Mesendoderm (in vitro differentiated cells): ENCODE results near the gene PRDM4.

Source experiments
- DNase-seq: peaks from one replicate; pipeline ENCODE4 v3.0.0; 2013
- H2AK5ac ChIP-seq: 2 replicates; pipeline ENCODE4 v1.6.1; 2013; ENCODE audit warnings: low read length, inconsistent platforms
- H2BK120ac ChIP-seq: 2 replicates; pipeline ENCODE4 v1.6.1; 2013; ENCODE audit warnings: low read depth, mild to moderate bottlenecking, low read length, moderate library complexity, mixed read lengths
- H2BK15ac ChIP-seq: replicated peaks from 2 replicates; pipeline ENCODE4 v1.6.1; 2013; ENCODE audit warnings: low read depth, mild to moderate bottlenecking, moderate library complexity
- H2BK5ac ChIP-seq: 2 replicates; pipeline ENCODE4 v1.6.1; 2013; ENCODE audit warnings: low read length, inconsistent platforms
- H3K18ac ChIP-seq: 2 replicates; pipeline ENCODE4 v1.6.1; 2013; ENCODE audit warnings: mild to moderate bottlenecking, low read length, mixed read lengths
- H3K23ac ChIP-seq: one replicate; pipeline ENCODE4 v1.6.1; 2013; ENCODE audit warnings: low read length
- H3K27ac ChIP-seq: 2 replicates; pipeline ENCODE4 v1.5.1; 2013; ENCODE audit warnings: low read depth, mild to moderate bottlenecking, inconsistent platforms, low read length, moderate library complexity
- H3K27me3 ChIP-seq: 2 replicates; pipeline ENCODE4 v1.6.1; 2013; ENCODE audit warnings: low read length, control low read depth, mild to moderate bottlenecking, inconsistent platforms; ENCODE audit not compliant: insufficient read depth, poor library complexity
- H3K36me3 ChIP-seq: 2 replicates; pipeline ENCODE4 v1.6.1; 2013; ENCODE audit warnings: low read length, inconsistent platforms; ENCODE audit not compliant: control insufficient read depth, insufficient read depth
- H3K4ac ChIP-seq: one replicate; pipeline ENCODE4 v1.6.1; 2013; ENCODE audit warnings: low read depth, mild to moderate bottlenecking, low read length, moderate library complexity
- H3K4me1 ChIP-seq: 2 replicates; pipeline ENCODE4 v1.6.1; 2013; ENCODE audit warnings: low read depth, low read length, inconsistent platforms; ENCODE audit not compliant: control insufficient read depth
- H3K4me2 ChIP-seq: 2 replicates; pipeline ENCODE4 v1.6.1; 2013; ENCODE audit warnings: low read length
- H3K4me3 ChIP-seq: 2 replicates; pipeline ENCODE4 v1.5.1; 2013; ENCODE audit warnings: mild to moderate bottlenecking, low read length
- H3K56ac ChIP-seq: one replicate; pipeline ENCODE4 v1.6.1; 2013; ENCODE audit warnings: low read length
- H3K79me1 ChIP-seq: 2 replicates; pipeline ENCODE4 v1.6.1; 2013; ENCODE audit warnings: low read length, inconsistent platforms
- H3K79me2 ChIP-seq: 2 replicates; pipeline ENCODE4 v1.6.1; 2013; ENCODE audit warnings: mild to moderate bottlenecking, low read length; ENCODE audit not compliant: control insufficient read depth, insufficient read depth
- H3K9ac ChIP-seq: 2 replicates; pipeline ENCODE4 v1.6.1; 2013; ENCODE audit warnings: low read length, inconsistent platforms
- H4K5ac ChIP-seq: one replicate; pipeline ENCODE4 v1.6.1; 2013; ENCODE audit warnings: low read length
- H4K8ac ChIP-seq: one replicate; pipeline ENCODE4 v1.6.1; 2013; ENCODE audit warnings: low read depth, mild to moderate bottlenecking, control low read depth, low read length, moderate library complexity
- WGBS: extraction: QIAGEN DNeasy Blood & Tissue Kit; methylation state at CpG from one replicate; pipeline ENCODE4 v1.1.7; 2013; ENCODE audit warnings: low lambda C conversion rate, missing lambda C conversion rate; ENCODE audit not compliant: insufficient coverage; ENCODE audit errors: extremely low coverage; 5-methylcytosine and 5-hydroxymethylcytosine counted together

PRDM4 gene

DNA sequence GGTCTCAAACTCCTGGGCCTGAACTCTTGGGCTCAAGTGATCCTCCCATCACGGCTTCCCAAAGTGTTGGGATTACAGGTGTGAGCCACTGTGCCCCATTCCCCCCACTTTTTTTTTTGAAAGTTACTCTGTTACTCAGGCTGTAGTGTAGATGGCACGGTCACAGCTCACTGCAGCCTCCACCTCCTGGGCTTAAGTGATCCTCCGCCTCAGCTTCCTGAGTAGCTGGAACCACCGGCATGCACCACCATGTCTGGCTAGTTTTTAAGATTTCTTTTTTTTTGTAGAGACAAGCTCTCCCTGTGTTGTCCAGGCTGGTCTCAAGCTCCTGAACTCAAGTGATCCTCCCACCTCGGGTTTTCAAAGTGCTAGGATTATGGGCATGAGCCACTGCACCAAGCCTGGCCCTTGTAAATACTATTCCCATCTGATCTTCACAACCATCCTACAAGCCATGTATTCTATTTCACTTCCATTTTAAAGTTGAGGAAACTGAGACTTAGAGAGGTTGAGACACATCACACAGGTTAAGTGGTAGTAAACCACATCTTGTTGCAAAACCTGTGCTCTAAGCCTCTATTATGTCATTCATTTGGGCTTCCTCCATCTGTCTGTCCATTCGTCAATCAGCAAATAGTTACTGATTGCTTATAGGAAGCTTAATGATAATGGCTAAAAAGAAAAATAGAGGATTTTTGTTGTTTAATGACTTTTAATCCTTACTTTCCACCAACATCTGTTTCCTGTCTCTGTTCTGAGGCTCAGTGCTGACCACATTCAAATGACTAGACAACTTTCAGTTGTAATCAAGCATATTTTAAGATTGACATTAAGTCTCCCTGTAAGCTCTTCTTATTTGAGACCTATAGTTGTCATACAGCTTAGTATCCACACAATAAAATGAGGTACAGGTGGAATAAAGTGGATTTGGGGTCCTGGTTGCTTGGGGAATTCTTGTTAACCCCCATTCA, 22.8 kb upstream of the PRDM4 start:
- Histone ChIP-seq H2AK5ac (no peak overlapping the region), H3K79me1 (no peaks in the 10 kb centered on the region), H3K36me3 (no peaks in the 10 kb centered on the region), H3K27me3 (no peaks in the 10 kb centered on the region), H3K56ac (no peak overlapping the region), H2BK15ac (no peak overlapping the region), H3K27ac (no peak overlapping the region), H2BK5ac (no peak overlapping the region), H3K23ac (no peak overlapping the region), H2BK120ac (no peak overlapping the region), H3K9ac (no peak overlapping the region), H3K79me2 (no peaks in the 10 kb centered on the region), H3K4ac (no peak overlapping the region), H3K4me2 (no peak overlapping the region), H4K8ac (no peak overlapping the region), H4K5ac (no peak overlapping the region), H3K4me3 (no peak overlapping the region), H3K4me1 (no peaks in the 10 kb centered on the region), H3K18ac (no peak overlapping the region)
- DNase-seq: no peak
- no CpG with 5 or more reads among the region's 6 CpGs for WGBS

DNA sequence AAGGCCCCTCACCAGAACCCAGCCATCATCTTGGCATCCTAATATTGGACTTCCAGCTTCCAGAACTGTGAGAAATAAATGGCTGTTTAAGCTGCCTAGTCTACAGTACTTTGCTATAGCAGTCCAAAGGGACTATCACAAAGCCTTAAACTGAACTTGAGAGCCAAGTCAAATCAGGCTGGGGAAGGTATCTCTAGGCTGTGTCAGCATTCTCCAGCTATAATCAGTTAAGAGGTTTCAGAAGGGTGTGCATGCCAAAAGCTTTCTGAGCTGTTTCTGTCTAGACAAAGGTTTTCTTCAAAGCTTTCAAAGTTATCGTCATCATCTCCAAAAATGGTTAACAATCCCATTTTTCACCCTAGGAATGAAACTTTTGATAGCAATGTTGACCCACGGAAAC, 21.1 kb upstream of the PRDM4 start:
- Histone ChIP-seq H3K36me3 (no peaks in the 10 kb centered on the region), H3K27me3 (peaks cover 1% of the 10 kb centered on the region), H4K5ac (no peak overlapping the region), H3K4me1 (no peaks in the 10 kb centered on the region), H3K79me1 (no peaks in the 10 kb centered on the region), H3K4me2 (no peak overlapping the region), H4K8ac (no peak overlapping the region), H3K27ac (no peak overlapping the region), H2BK120ac (no peak overlapping the region), H3K9ac (no peak overlapping the region), H3K18ac (no peak overlapping the region), H3K56ac (no peak overlapping the region), H2BK5ac (no peak overlapping the region), H3K23ac (no peak overlapping the region), H3K4ac (no peak overlapping the region), H3K4me3 (no peak overlapping the region), H2AK5ac (no peak overlapping the region), H2BK15ac (no peak overlapping the region), H3K79me2 (no peaks in the 10 kb centered on the region)
- WGBS: no CpG with 5 or more reads among the region's 2 CpGs
- DNase-seq: no peak

DNA sequence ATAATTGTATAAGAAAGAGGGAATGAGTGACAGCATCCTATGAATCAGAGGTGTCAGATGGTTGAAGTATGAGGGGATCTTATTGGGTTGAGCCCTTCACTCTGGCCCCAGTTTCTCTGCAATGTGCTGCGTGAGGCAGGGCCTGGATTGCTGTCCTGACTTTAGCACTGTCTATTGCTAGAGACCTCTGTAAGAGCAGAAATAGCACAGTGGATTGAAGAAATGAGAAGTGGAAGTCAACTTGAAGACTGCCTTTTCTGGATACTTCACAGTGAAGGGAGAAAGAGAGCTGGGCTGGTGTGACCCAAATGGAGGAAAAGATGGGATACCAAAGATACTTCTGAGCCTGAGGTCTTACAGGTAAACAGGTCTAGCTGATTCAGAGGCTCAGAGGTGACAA, 19.4 kb upstream of the PRDM4 start:
- Histone ChIP-seq H3K23ac (no peak overlapping the region), H3K27ac (no peak overlapping the region), H3K27me3 (peaks cover 13% of the 10 kb centered on the region), H3K18ac (no peak overlapping the region), H3K4me2 (no peak overlapping the region), H3K56ac (no peak overlapping the region), H2BK5ac (no peak overlapping the region), H3K4ac (no peak overlapping the region), H4K8ac (no peak overlapping the region), H2BK120ac (no peak overlapping the region), H3K4me1 (no peaks in the 10 kb centered on the region), H3K9ac (no peak overlapping the region), H3K36me3 (no peaks in the 10 kb centered on the region), H4K5ac (no peak overlapping the region), H3K79me2 (no peaks in the 10 kb centered on the region), H2AK5ac (no peak overlapping the region), H3K4me3 (no peak overlapping the region), H3K79me1 (no peaks in the 10 kb centered on the region), H2BK15ac (no peak overlapping the region)
- DNase-seq: no peak
- no CpG with 5 or more reads among the region's 1 CpG for WGBS

DNA sequence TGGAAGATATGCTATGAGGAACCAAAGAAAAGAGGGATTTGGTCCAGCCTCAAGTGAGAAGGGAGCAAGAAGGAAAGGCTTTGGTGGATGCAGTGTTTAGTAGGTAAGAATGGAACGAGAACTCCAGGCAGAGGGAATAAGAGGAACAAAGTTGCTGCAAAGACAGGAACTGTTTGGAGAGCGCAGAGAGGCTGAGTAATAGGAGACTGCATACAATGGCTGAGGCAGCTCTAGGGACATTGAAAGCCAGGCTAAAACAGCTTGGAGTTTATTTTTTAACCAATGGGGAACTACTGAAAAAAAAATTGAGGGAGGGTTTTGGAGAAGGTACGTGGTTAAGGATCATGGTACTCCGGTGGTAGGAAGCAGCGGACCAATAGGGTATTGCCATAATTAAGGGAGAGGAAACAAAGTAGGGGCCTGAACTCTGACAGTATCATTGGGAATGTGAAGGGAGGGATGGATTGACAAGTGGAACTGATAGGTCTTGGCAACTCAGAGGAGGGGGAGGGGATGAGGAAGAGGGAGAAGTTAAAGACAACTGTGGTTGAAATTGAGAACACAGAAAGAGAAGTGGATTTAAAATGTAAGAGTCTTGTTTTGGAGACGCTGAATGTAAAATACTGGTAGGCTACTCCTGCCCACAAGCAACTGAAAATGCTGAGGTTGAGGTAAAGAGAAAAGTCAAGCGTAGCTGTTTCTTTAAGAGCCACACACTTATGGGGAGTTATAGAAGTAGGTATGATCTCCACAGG, 18.3 kb upstream of the PRDM4 start:
- Histone ChIP-seq H4K8ac (no peak overlapping the region), H3K79me2 (no peaks in the 10 kb centered on the region), H3K9ac (no peak overlapping the region), H3K79me1 (no peaks in the 10 kb centered on the region), H2BK5ac (no peak overlapping the region), H3K56ac (no peak overlapping the region), H3K4me2 (no peak overlapping the region), H3K36me3 (no peaks in the 10 kb centered on the region), H3K18ac (no peak overlapping the region), H3K4me3 (no peak overlapping the region), H4K5ac (no peak overlapping the region), H3K4me1 (no peaks in the 10 kb centered on the region), H2AK5ac (no peak overlapping the region), H3K27ac (no peak overlapping the region), H3K23ac (no peak overlapping the region), H3K4ac (no peak overlapping the region), H2BK120ac (no peak overlapping the region), H3K27me3 (peaks cover 23% of the 10 kb centered on the region), H2BK15ac (no peak overlapping the region)
- DNase-seq: no peak
- 100% methylated on average over 1 of the region's 7 CpGs for WGBS

DNA sequence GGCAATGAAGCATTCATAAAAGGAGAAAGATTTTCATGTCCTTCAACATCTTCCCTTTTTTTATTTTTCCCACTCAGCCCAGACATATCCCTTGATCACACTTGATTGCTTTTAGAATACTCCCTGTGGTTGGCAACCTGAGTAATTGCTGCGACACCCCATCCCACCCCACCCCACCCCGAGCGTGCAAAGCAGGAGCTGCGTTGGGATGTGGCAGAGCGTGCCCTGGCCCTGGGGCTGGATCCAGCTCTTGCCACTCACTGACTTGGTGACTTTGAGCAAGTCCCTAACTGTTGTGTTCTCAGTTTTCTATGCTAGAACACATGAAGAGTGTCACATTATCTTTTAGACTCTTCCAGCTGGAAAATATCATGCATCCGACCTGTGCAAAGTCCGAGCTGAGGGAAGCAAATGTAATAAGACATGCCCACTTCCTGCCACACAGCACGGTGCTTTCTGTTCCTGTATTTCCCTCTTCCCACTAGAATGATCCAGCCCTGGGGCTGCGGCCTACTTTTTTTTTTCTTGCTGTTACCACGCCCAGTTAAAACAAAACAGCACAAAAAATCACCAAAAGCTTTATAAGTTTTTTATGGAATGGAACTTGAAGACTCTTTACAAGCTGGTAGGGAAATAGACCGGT, 17.6 kb upstream of the PRDM4 start:
- Histone ChIP-seq H3K18ac (no peak overlapping the region), H3K79me1 (no peaks in the 10 kb centered on the region), H2BK120ac (no peak overlapping the region), H2AK5ac (no peak overlapping the region), H4K8ac (no peak overlapping the region), H2BK5ac (no peak overlapping the region), H3K56ac (no peak overlapping the region), H3K27ac (no peak overlapping the region), H3K9ac (no peak overlapping the region), H3K4ac (no peak overlapping the region), H3K27me3 (peaks cover 28% of the 10 kb centered on the region), H3K4me2 (no peak overlapping the region), H3K36me3 (no peaks in the 10 kb centered on the region), H3K23ac (no peak overlapping the region), H3K4me1 (no peaks in the 10 kb centered on the region), H2BK15ac (no peak overlapping the region), H3K79me2 (no peaks in the 10 kb centered on the region), H3K4me3 (no peak overlapping the region), H4K5ac (no peak overlapping the region)
- WGBS: no CpG with 5 or more reads among the region's 11 CpGs
- DNase-seq: no peak
